GM12878 (cell line): ENCODE data around the gene SGCD. TPM values are rescaled to one million over a fixed set of nuclear protein-coding genes. Genes with fewer than 3 reads are reported as not detected.

Experiments
- ATAC-seq: fragments of 200-7000 bp; cut with Tn5 transposase; 3 replicates; pipeline ENCODE4 v1.9.1; 2020; ENCODE audit warnings: mild to moderate bottlenecking, moderate library complexity
- BruUV-seq: library from RNA; stranded (reverse); fragments of 400-500 nt; replicated peaks from 2 replicates; lab custom pipeline; 2021; lab: Mats Ljungman, UMichigan
- CTCF ChIA-PET: fragments of 300-600 bp; sonication (Branson Sonifier 250); formaldehyde crosslinking; extraction: SDS; loops from one replicate; lab custom pipeline; 2021; ENCODE audit warnings: inconsistent platforms; lab: Yijun Ruan, JAX
- POLR2A ChIA-PET: fragments of 350-600 bp; formaldehyde crosslinking; extraction: SDS; loops from one replicate; lab custom pipeline; 2021; ENCODE audit warnings: inconsistent platforms; lab: Charles Lee
- RAD21 ChIA-PET: fragments of 300-600 bp; sonication (Branson Sonifier 250); formaldehyde crosslinking; loops from one replicate; lab custom pipeline; 2023; ENCODE audit warnings: antibody characterized with exemption; ENCODE audit not compliant: unreplicated experiment; lab: Charles Lee
- SMC1A ChIA-PET: fragments of 300-600 bp; sonication (Branson Sonifier 250); formaldehyde crosslinking; loops from one replicate; lab custom pipeline; 2023; ENCODE audit not compliant: unreplicated experiment, uncharacterized antibody; lab: Charles Lee
- DNase-seq: peaks from one replicate; pipeline ENCODE4 v3.0.0-alpha.2; 2011; ENCODE audit warnings: low read depth, low spot score
- FAIRE-seq: peaks from 3 replicates; lab custom pipeline; 2011; peaks lifted over from hg19 to GRCh38; lab: Jason Lieb, UNC
- H2AFZ ChIP-seq: 2 replicates; pipeline ENCODE4 v1.6.0; 2011; ENCODE audit warnings: low read depth, low read length, control low read depth; ENCODE audit not compliant: control insufficient read depth
- H3K27ac ChIP-seq: 2 replicates; pipeline ENCODE4 v1.5.1; 2011; ENCODE audit warnings: control low read depth; ENCODE audit not compliant: control insufficient read depth, insufficient read depth
- H3K27me3 ChIP-seq, 2 experiments: replicated peaks in 1 of 2; 2 replicates each; pipeline versions ENCODE4 v1.6.0 to v1.6.1; 2011; ENCODE audit warnings: low read length in 1 of 2; ENCODE audit not compliant: control insufficient read depth in 2 of 2, insufficient read depth in 2 of 2
- H3K36me3 ChIP-seq, 2 experiments: 2 replicates each; pipeline ENCODE4 v1.5.1; 2011; ENCODE audit warnings: low read length in 1 of 2; ENCODE audit not compliant: control insufficient read depth in 2 of 2, insufficient read depth in 2 of 2
- H3K4me1 ChIP-seq: 2 replicates; pipeline ENCODE4 v1.6.1; 2011; ENCODE audit warnings: mild to moderate bottlenecking, low read length, moderate library complexity, mixed read lengths; ENCODE audit not compliant: control insufficient read depth, insufficient read depth
- H3K4me2 ChIP-seq: 2 replicates; pipeline ENCODE4 v1.6.0; 2011; ENCODE audit warnings: control low read depth; ENCODE audit not compliant: control insufficient read depth, insufficient read depth
- H3K4me3 ChIP-seq: fragments of 200-600 bp; sonication (generic); 2 replicates; pipeline ENCODE4 v1.5.1; 2016
- H3K79me2 ChIP-seq: 2 replicates; pipeline ENCODE4 v1.6.0; 2011; ENCODE audit warnings: low read length; ENCODE audit not compliant: control insufficient read depth, insufficient read depth
- H3K9ac ChIP-seq: 2 replicates; pipeline ENCODE4 v1.8.0; 2011; ENCODE audit warnings: low read length, control low read depth, mixed read lengths; ENCODE audit not compliant: control insufficient read depth, insufficient read depth
- H3K9me3 ChIP-seq: replicated peaks from 3 replicates; pipeline ENCODE4 v1.5.1; 2011; ENCODE audit warnings: mild to moderate bottlenecking, low read length; ENCODE audit not compliant: control insufficient read depth, insufficient read depth
- H4K20me1 ChIP-seq: 2 replicates; pipeline ENCODE4 v1.6.0; 2011; ENCODE audit not compliant: control insufficient read depth, insufficient read depth
- EGR1 ChIP-seq, 2 experiments: IDR thresholded peaks; 1 replicate in 1 of 2; 2 replicates in 1 of 2; pipeline ENCODE4 v1.6.1; 2011 to 2012; ENCODE audit warnings: low read depth in 2 of 2, low read length in 2 of 2, borderline replicate concordance in 1 of 2, mild to moderate bottlenecking in 1 of 2, moderate library complexity in 1 of 2
- GATAD2B ChIP-seq: fragments of 450-650 bp; conservative IDR thresholded peaks from 2 replicates; pipeline ENCODE4 v1.6.1; 2017; ENCODE audit warnings: low read depth, mild to moderate bottlenecking, moderate library complexity
- HDAC6 ChIP-seq: fragments of 200-600 bp; sonication (generic); IDR thresholded peaks from one replicate; pipeline ENCODE4 v1.8.0; 2017; ENCODE audit warnings: antibody characterized with exemption; ENCODE audit not compliant: unreplicated experiment
- KAT2A ChIP-seq: conservative IDR thresholded peaks from 2 replicates; pipeline ENCODE4 v1.6.1; 2011; ENCODE audit warnings: low read depth, low read length; ENCODE audit not compliant: control insufficient read depth
- MYC ChIP-seq: IDR thresholded peaks from 2 replicates; pipeline ENCODE4 v1.6.1; 2011; ENCODE audit warnings: mild to moderate bottlenecking, low read length, moderate library complexity, inconsistent platforms; ENCODE audit not compliant: insufficient read depth, insufficient replicate concordance, insufficient read length, severe bottlenecking
- SIX5 ChIP-seq: IDR thresholded peaks from 2 replicates; pipeline ENCODE4 v1.6.1; 2011; ENCODE audit warnings: mild to moderate bottlenecking, low read depth, low read length, moderate library complexity; ENCODE audit not compliant: severe bottlenecking
- SKIL ChIP-seq: fragments of 450-650 bp; IDR thresholded peaks from 2 replicates; pipeline ENCODE4 v1.6.1; 2017; ENCODE audit warnings: mild to moderate bottlenecking, low read depth, inconsistent platforms; ENCODE audit not compliant: poor library complexity, severe bottlenecking
- TARDBP ChIP-seq: IDR thresholded peaks from 2 replicates; pipeline ENCODE4 v1.6.1; 2016; ENCODE audit warnings: borderline replicate concordance
- ZNF217 ChIP-seq: fragments of 450-650 bp; IDR thresholded peaks from 2 replicates; pipeline ENCODE4 v1.6.1; 2017; ENCODE audit warnings: antibody characterized with exemption, mild to moderate bottlenecking
- ZNF592 ChIP-seq: fragments of 450-650 bp; IDR thresholded peaks from 2 replicates; pipeline ENCODE4 v1.6.1; 2017; ENCODE audit warnings: mild to moderate bottlenecking, moderate library complexity
- WGBS: methylation state at CpG from one replicate; pipeline ENCODE4 v1.1.6; 2016; ENCODE audit warnings: low lambda C conversion rate; ENCODE audit not compliant: insufficient replicate concordance, insufficient coverage; ENCODE audit errors: missing lambda C conversion rate; 5-methylcytosine and 5-hydroxymethylcytosine counted together
- in situ Hi-C: fragments of 300-500 bp; cut with MboI; formaldehyde crosslinking; loops from 9 replicates; pipeline ENCODE4 v1.14.3; 2018; ENCODE audit warnings: mixed read lengths
- intact Hi-C: fragments of 100-400 bp; cut with micrococcal nuclease; formaldehyde crosslinking; loops from one replicate; pipeline ENCODE4 v1.14.2; 2022; ENCODE audit not compliant: unreplicated experiment
- polyA plus RNA-seq, 11 experiments: library from polyadenylated mRNA; depleted of rRNA in 4 of 11; unstranded in 6 of 11; stranded (reverse) in 5 of 11; fragments of >200 nt; fragmentation: Nextera tagmentation in 4 of 11; fragmentation: Illumina TruSeq in 1 of 11; extraction: Ambion mirVana in 4 of 11; extraction: Trizol in 1 of 11; gene quantifications; 1 replicate in 1 of 11; 2 replicates in 10 of 11; pipeline versions ENCODE4 v1.2.1 to v1.2.3, GENCODE V29; 2011 to 2016; ENCODE audit warnings: inconsistent platforms in 2 of 11, missing spikeins in 2 of 11, low read depth in 1 of 11
- total RNA-seq, 4 experiments: library from RNA; depleted of rRNA in 3 of 4; stranded (reverse); fragments of >200 nt in 3 of 4; fragmentation: Illumina TruSeq in 1 of 4; extraction: Trizol in 1 of 4; gene quantifications; 2 replicates each; pipeline versions ENCODE4 v1.2.1 to v1.2.3, GENCODE V29; 2013 to 2021

The SGCD gene
- total and polyA plus RNA-seq, 10 of the 15 experiments (the other 5 are each of a cell fraction or from before 2014, with no cell fraction given) = 0.06 TPM; not detected in 9

DNA sequence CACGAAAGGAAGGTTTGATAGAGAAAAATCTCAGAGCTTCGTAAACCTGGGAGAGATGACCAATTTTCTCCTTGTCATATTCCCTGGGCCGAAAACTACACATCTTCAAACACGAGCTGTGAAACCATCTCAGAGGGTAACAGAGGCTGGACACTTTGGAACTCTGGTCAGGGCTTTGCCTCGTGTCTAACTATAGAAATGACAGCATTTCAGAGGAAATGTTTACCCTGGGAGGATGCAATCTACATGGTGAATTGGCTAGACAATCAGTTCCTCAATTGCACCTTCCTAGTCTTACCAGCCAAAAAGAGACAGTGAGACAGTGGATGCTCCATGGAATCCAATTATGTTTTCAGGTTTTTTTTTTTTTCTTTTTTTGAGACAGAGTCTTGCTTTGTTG is 414.6 kb downstream of the SGCD start:
- RAD21 ChIA-PET = no interaction called here
- in situ Hi-C loops (no loop called here), intact Hi-C loops (no loop called here)
- Histone ChIP-seq H3K27me3 (no peaks in the 10 kb centered on the region), H3K4me3 (no peak overlapping the region), H3K36me3 (no peaks in the 10 kb centered on the region), H2AFZ (no peak overlapping the region), H3K79me2 (no peaks in the 10 kb centered on the region), H3K27ac (no peak overlapping the region), H3K4me2 (no peak overlapping the region), H3K9me3 (no peaks in the 10 kb centered on the region), H3K4me1 (no peaks in the 10 kb centered on the region), H3K9ac (no peak overlapping the region), H4K20me1 (no peaks in the 10 kb centered on the region)
- DNase-seq (no peak), FAIRE-seq (no peak), ATAC-seq (no peak)
- POLR2A ChIA-PET = no interaction called here
- no peak for TF ChIP-seq GATAD2B
- no peak for TF ChIP-seq EGR1 (IDR thresholded peaks at IDR 0.05; ENCODE audit: borderline replicate concordance in 1 of 2, low read depth in 2 of 2, low read length in 2 of 2)
- no peak for TF ChIP-seq HDAC6
- no peak for TF ChIP-seq TARDBP
- TF ChIP-seq ZNF592 = no peak
- no peak for TF ChIP-seq MYC
- no peak for TF ChIP-seq SIX5
- TF ChIP-seq ZNF217 = no peak
- TF ChIP-seq SKIL = no peak
- TF ChIP-seq KAT2A = no peak
- no TSS peak for BruUV-seq
- SMC1A ChIA-PET = interaction anchor here (0.6 to 1.6 kb wide), 3 partner anchors 8 to 31 kb away, joined by 3 to 4 read pairs (median 3); no protein-coding TSS in a partner anchor
- CTCF ChIA-PET = interaction anchor here (0.5 to 4.9 kb wide), 4 partner anchors 11 to 1326 kb away, joined by 3 to 15 read pairs (median 4); no protein-coding TSS in a partner anchor
- WGBS = 10% methylated on average over 5 of the region's 5 CpGs
